ENCODE data around the gene PCYT1B.
A peak's percentile ranks its signal among the peaks of the same experiment; 100 is the strongest.

PCYT1B gene

GRCh38 chrX:24526616-24527015, 120.5 kb downstream of the PCYT1B start:
- DNase-seq (ENCODE audit: low read depth, low spot score) = no peak

GRCh38 chrX:24525455-24525854, 121.7 kb downstream of the PCYT1B start:
- DNase-seq (ENCODE audit: low read depth, low spot score) = no peak

DNA sequence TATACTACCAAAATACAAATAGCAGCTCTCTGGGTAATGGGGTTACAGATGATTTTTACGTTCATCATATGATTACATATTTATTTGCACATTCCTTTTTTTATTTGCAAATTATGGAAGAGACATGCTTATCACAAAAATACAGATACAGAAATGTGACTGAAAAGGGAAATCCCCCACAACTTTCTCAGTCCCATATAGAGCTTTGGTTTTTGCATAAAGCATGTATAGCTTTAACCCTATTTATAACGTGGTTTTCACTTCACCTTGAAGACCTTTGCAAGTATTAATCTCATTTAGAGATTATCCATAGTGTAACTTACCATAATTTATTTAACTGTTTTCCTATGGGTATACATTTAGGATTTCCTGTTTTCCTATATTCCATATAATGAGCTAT, 126.7 kb downstream of the PCYT1B start:
- DNase-seq (ENCODE audit: low read depth, low spot score) = no peak

DNA sequence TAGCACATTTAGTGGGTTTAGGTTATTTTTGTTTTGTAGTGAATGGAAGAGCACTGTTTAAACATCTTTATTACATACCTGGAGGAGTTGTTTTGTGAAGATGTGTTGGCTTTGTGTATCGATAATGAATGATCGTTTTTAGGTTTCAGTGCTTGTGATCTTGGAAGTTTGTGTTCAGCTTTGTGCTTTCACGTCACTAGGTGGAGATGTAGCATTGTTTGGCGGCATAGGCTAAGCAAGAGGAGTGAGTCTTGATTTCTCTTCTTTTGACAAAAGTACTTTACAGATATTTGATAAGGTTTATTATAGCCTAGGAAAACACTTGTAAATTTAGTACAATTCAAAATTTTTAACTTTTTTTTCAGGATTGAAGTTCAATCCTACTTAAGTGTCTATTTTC, 131.7 kb downstream of the PCYT1B start:
- DNase-seq (ENCODE audit: low read depth, low spot score) = peak; percentile 3

DNA sequence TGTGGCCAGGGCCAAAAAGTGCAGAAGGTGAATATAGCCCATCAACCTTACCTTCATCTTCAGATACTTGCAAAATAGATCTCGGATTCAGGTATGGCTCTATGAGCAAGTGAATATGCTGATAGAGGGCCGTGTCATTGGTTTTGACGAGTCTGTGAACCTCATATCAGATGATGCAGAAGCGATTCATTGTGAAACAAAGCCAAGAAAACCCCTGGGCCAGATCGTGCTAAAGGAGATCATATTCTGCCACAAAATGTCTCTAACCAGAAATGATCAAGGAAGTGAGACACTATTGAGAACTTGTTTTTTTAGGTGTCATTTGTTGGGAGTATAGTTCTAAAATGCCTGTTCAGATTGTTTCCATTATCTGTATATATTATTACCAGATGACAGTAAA, 133.7 kb downstream of the PCYT1B start:
- DNase-seq (ENCODE audit: low read depth, low spot score) = no peak

- no peak for DNase-seq (ENCODE audit: low read depth, low spot score)
These were observed 138.8 kb downstream of the PCYT1B start for GRCh38 chrX:24508375-24508774.

All from smooth muscle cell of the brain vasculature (primary cell).